Left lung (tissue), 10 donors: ENCODE measurements around the gene PSMB2. TPM values are rescaled to one million over a fixed set of nuclear protein-coding genes. Genes with fewer than 3 reads are reported as not detected.

Source experiments
- ATAC-seq: fragments of 200-7000 bp; cut with Tn5 transposase; one replicate; pipeline ENCODE4 v1.9.1; 2020; ENCODE audit warnings: moderate library complexity
- DNase-seq, 4 donors: peaks; one replicate each; pipeline ENCODE4 v3.0.0-alpha.2; 2013 to 2020
- H3K27ac ChIP-seq, 2 donors: fragments of 200-600 bp; sonication (generic) in 1 of 2; one replicate each; pipeline versions ENCODE4 v1.5.0 to v1.8.0; 2020 to 2021
- H3K27me3 ChIP-seq, 2 donors: fragments of 200-600 bp; sonication (generic) in 1 of 2; one replicate each; pipeline versions ENCODE4 v1.5.0 to v1.8.0; 2020 to 2021
- H3K36me3 ChIP-seq, 2 donors: fragments of 200-600 bp; sonication (generic) in 1 of 2; one replicate each; pipeline versions ENCODE4 v1.5.0 to v1.8.0; 2020 to 2021
- H3K4me1 ChIP-seq, 2 donors: fragments of 200-600 bp; one replicate each; pipeline ENCODE4 v1.8.0; 2021
- H3K4me3 ChIP-seq, 2 donors: fragments of 200-600 bp; sonication (generic) in 1 of 2; one replicate each; pipeline versions ENCODE4 v1.5.0 to v1.8.0; 2020 to 2021; ENCODE audit warnings: mild to moderate bottlenecking in 1 of 2
- H3K9me3 ChIP-seq, 2 donors: fragments of 200-600 bp; sonication (generic) in 1 of 2; one replicate each; pipeline versions ENCODE4 v1.5.0 to v1.8.0; 2020 to 2021
- intact Hi-C, 2 donors: fragments of 100-400 bp; cut with DNase I; formaldehyde crosslinking; loops; one replicate each; pipeline versions ENCODE4 v1.11.2 to v1.14.2; 2022
- polyA plus RNA-seq, 6 donors: library from polyadenylated mRNA; unstranded; fragments of 120-200 nt; gene quantifications; one replicate each; pipeline ENCODE4 v1.2.1, GENCODE V29; 2013; ENCODE audit not compliant: insufficient read length in 6 of 6
- total RNA-seq, 2 donors: library from RNA; stranded (reverse); fragmentation: NEBNext Ultra II Directional; extraction: Animal tissue kit (Norgen Biotek cat#: 25700); gene quantifications; one replicate each; pipeline ENCODE4 v1.2.1, GENCODE V29; 2021
- TF ChIP-seq, protein P1 (sequence below), 2 donors: fragments of 200-600 bp; sonication (generic) in 1 of 2; IDR thresholded peaks; one replicate each; pipeline versions ENCODE4 v1.5.0 to v1.8.0; 2021; ENCODE audit warnings: antibody characterized with exemption in 2 of 2
- donor health status: DM: no; HTN: yes; CAD: no.
- donor health status: DM: no; HTN: no; CAD: no.

Gene PSMB2
- total and polyA plus RNA-seq, 8 donors, result 48.4 to 80.2 (median 70.7) TPM

DNA sequence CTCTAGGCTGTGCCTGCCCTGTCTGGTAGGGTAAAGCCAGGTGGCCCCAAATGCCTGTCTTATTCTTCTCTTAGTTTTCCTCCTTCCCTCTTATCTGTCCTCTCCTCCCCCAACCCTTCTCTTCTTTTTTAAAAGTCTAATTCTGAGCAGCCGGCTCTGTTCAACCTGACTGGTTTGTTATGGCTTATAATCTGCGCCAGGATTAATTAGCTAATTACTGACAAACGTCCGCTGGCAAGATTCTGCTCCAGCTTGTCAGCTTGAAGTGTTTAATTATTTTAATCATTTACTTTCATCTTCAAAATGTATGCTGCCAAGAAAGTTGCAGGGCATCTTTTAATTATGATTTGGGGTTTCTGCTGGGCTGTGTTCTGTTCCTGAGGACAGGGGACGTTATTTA lies 27.2 kb upstream of the PSMB2 start:
- Histone ChIP-seq H3K27me3 (peaks cover 0 to 42% of the 10 kb centered on the region in 2 donors), H3K27ac (no peak overlapping the region), H3K4me1 (no peaks in the 10 kb centered on the region), H3K9me3 (no peaks in the 10 kb centered on the region), H3K4me3 (no peak overlapping the region), H3K36me3 (no peaks in the 10 kb centered on the region)
- TF ChIP-seq, protein P1, sequence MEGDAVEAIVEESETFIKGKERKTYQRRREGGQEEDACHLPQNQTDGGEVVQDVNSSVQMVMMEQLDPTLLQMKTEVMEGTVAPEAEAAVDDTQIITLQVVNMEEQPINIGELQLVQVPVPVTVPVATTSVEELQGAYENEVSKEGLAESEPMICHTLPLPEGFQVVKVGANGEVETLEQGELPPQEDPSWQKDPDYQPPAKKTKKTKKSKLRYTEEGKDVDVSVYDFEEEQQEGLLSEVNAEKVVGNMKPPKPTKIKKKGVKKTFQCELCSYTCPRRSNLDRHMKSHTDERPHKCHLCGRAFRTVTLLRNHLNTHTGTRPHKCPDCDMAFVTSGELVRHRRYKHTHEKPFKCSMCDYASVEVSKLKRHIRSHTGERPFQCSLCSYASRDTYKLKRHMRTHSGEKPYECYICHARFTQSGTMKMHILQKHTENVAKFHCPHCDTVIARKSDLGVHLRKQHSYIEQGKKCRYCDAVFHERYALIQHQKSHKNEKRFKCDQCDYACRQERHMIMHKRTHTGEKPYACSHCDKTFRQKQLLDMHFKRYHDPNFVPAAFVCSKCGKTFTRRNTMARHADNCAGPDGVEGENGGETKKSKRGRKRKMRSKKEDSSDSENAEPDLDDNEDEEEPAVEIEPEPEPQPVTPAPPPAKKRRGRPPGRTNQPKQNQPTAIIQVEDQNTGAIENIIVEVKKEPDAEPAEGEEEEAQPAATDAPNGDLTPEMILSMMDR (IDR thresholded peaks at IDR 0.05), result no peak
- DNase-seq, result no peak
- intact Hi-C loops, result no loop called here
- ATAC-seq, result no peak

DNA sequence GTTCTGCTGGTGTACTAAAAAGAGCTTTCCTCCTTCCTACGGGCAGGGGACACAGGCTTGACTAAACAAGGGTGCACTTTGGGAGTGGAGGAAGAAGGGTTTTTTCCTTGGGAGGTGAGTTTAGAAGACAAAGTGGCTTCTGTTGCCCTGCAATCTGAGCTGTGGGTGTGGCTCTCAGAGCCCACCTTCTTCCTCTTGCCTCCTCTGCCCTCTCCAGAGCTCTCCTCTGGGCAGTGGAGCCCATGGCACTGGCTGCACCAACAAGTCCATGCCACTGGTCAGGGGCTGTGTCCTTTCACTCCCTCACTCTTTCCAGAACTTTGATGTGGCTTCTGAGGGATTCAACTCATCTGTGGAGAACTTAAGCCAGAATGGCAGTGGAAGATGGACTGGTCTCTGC lies 25.6 kb upstream of the PSMB2 start:
- TF ChIP-seq, protein P1 (IDR thresholded peaks at IDR 0.05), result no peak
- no peaks in the 10 kb centered on the region for H3K4me1 ChIP-seq
- no peaks in the 10 kb centered on the region for H3K9me3 ChIP-seq
- H3K27me3 ChIP-seq, result peaks cover 0 to 30% of the 10 kb centered on the region in 2 donors
- no peak overlapping the region for H3K4me3 ChIP-seq
- H3K36me3 ChIP-seq, result no peaks in the 10 kb centered on the region
- ATAC-seq, result no peak
- H3K27ac ChIP-seq, result no peak overlapping the region
- intact Hi-C loops, result no loop called here
- no peak for DNase-seq

DNA sequence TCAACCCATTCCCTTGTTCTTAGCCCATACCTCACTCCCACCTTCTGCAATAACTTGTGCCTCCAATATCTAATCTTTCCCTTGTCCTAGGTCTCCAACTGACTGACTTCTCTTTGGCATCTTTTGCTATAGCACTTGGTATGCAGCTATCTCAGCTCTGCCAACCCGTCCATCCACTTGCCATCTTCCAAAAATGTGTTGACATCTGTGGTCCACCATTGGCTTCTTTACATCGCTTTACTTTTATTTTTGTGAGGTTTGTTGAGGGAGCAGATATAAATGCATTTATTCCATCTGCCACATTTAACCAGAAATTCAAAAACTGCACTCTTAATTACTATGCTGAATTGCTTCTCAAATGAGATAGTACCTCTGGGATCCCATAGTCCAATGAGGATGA lies 24.9 kb upstream of the PSMB2 start:
- Histone ChIP-seq H3K4me1 (no peaks in the 10 kb centered on the region), H3K36me3 (no peaks in the 10 kb centered on the region), H3K27me3 (peaks cover 0 to 30% of the 10 kb centered on the region in 2 donors), H3K9me3 (no peaks in the 10 kb centered on the region), H3K27ac (no peak overlapping the region), H3K4me3 (no peak overlapping the region)
- TF ChIP-seq, protein P1 (IDR thresholded peaks at IDR 0.05), result no peak
- intact Hi-C loops, result no loop called here
- no peak for ATAC-seq
- no peak for DNase-seq

DNA sequence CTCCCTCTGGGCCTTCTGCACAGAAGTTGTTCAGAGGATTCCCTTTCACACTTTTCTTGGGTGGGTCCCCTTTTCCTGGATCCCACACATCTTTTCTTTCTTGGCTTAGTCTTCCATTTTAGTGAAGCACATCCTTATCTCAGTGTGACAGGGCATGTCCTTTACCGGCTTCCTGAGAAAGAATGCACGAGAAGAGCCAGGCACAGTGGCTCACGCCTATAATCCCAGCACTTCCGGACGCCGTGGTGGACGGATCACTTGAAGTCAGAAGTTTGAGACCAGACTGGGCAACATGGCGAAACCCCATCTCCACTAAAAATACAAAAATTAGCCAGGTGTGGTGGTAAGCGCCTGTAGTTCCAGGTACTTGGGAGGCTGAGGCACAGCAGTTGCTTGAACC lies 22.1 kb upstream of the PSMB2 start:
- Histone ChIP-seq H3K9me3 (no peaks in the 10 kb centered on the region), H3K36me3 (no peaks in the 10 kb centered on the region), H3K27ac (no peak overlapping the region), H3K27me3 (peaks cover 0 to 45% of the 10 kb centered on the region in 2 donors), H3K4me1 (no peaks in the 10 kb centered on the region), H3K4me3 (no peak overlapping the region)
- intact Hi-C loops, result no loop called here
- DNase-seq (no peak), ATAC-seq (no peak)
- TF ChIP-seq, protein P1 (IDR thresholded peaks at IDR 0.05), result no peak

DNA sequence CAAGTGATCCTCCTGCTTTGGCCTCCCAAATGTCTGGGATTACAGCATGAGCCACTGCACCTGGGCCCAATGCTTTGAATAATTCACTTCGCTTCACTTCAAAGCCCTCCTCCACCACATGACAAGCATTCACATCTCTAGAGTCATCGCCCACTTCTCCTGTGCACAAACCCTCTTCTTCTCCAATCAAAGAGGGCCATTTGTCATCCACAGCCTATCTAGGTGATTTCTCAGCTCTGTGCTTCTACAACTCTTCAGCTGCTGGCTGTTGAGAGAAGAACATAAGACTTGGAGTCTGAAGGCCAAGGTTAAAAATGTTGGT lies 20.1 kb upstream of the PSMB2 start:
- Histone ChIP-seq H3K9me3 (no peaks in the 10 kb centered on the region), H3K27me3 (peaks cover 0 to 33% of the 10 kb centered on the region in 2 donors), H3K4me3 (no peak overlapping the region), H3K27ac (no peak overlapping the region), H3K4me1 (no peaks in the 10 kb centered on the region), H3K36me3 (no peaks in the 10 kb centered on the region)
- intact Hi-C loops, result no loop called here
- no peak for DNase-seq
- TF ChIP-seq, protein P1 (IDR thresholded peaks at IDR 0.05), result no peak
- ATAC-seq, result no peak
